H1 (cell line): ENCODE results near the gene CACNA1C.

Experiments
- FOSL1 ChIP-seq: IDR thresholded peaks from 2 replicates; pipeline ENCODE4 v1.6.1; 2011; ENCODE audit warnings: mild to moderate bottlenecking, low read depth, low read length, moderate library complexity; ENCODE audit not compliant: insufficient read depth
- TF ChIP-seq, protein P1 (sequence below), 3 experiments: IDR thresholded peaks; 1 replicate in 2 of 3; 2 replicates in 1 of 3; pipeline versions ENCODE4 v1.5.1 to v1.6.1; 2011; ENCODE audit warnings: low read length in 3 of 3, mild to moderate bottlenecking in 3 of 3, inconsistent platforms in 2 of 3, low read depth in 1 of 3, moderate library complexity in 1 of 3; ENCODE audit not compliant: insufficient read depth in 1 of 3; ENCODE audit errors: control extremely low read depth in 1 of 3

DNA sequence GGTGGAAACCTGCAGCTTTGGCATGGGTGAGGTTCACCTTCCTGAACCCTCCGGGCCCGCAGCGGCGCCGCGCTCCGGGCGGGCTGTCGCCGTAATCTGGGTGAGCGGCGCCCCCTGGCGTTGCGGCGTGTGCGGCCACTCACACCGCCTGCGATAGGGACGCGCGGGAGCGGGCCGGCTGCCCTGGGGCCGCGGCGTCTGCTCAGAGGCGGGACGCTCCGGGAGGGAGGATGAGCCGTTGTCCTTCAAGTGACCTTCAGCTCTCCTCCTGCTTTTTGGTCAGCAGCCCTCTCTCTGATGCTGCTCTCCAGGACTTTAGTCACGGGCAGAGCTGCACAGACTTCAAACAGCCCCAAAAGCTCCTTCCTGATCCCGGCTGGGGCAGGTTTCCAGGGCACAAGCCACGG lies 530.3 kb downstream of the CACNA1C start:
- TF ChIP-seq FOSL1: no peak
- TF ChIP-seq, protein P1, sequence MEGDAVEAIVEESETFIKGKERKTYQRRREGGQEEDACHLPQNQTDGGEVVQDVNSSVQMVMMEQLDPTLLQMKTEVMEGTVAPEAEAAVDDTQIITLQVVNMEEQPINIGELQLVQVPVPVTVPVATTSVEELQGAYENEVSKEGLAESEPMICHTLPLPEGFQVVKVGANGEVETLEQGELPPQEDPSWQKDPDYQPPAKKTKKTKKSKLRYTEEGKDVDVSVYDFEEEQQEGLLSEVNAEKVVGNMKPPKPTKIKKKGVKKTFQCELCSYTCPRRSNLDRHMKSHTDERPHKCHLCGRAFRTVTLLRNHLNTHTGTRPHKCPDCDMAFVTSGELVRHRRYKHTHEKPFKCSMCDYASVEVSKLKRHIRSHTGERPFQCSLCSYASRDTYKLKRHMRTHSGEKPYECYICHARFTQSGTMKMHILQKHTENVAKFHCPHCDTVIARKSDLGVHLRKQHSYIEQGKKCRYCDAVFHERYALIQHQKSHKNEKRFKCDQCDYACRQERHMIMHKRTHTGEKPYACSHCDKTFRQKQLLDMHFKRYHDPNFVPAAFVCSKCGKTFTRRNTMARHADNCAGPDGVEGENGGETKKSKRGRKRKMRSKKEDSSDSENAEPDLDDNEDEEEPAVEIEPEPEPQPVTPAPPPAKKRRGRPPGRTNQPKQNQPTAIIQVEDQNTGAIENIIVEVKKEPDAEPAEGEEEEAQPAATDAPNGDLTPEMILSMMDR (IDR thresholded peaks at IDR 0.05; ENCODE audit: control extremely low read depth in 1 of 3, insufficient read depth in 1 of 3, low read depth in 1 of 3, low read length in 3 of 3): peak; percentile 81 to 94 (median 89)
